Measurements from ENCODE around the gene COPZ1. TPM values are rescaled to one million over a fixed set of nuclear protein-coding genes. Genes with fewer than 3 reads are reported as not detected.

COPZ1 gene
- total RNA-seq, 1 donor from 2014 or later = 137 TPM

GRCh38 chr12:54393743-54394142, 68.8 kb downstream of the COPZ1 start:
- peaks cover 11% of the 10 kb centered on the region for H3K36me3 Mint-ChIP-seq
- DNase-seq (ENCODE audit: low spot score in 2 of 2, unreplicated experiment in 2 of 2) = no peak
- no peaks in the 10 kb centered on the region for H3K9me3 Mint-ChIP-seq
- TF ChIP-seq, protein P1, sequence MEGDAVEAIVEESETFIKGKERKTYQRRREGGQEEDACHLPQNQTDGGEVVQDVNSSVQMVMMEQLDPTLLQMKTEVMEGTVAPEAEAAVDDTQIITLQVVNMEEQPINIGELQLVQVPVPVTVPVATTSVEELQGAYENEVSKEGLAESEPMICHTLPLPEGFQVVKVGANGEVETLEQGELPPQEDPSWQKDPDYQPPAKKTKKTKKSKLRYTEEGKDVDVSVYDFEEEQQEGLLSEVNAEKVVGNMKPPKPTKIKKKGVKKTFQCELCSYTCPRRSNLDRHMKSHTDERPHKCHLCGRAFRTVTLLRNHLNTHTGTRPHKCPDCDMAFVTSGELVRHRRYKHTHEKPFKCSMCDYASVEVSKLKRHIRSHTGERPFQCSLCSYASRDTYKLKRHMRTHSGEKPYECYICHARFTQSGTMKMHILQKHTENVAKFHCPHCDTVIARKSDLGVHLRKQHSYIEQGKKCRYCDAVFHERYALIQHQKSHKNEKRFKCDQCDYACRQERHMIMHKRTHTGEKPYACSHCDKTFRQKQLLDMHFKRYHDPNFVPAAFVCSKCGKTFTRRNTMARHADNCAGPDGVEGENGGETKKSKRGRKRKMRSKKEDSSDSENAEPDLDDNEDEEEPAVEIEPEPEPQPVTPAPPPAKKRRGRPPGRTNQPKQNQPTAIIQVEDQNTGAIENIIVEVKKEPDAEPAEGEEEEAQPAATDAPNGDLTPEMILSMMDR (IDR thresholded peaks at IDR 0.05; ENCODE audit: unreplicated experiment) = no peak
- peaks cover 26% of the 10 kb centered on the region for H3K4me1 Mint-ChIP-seq
- no peak overlapping the region for H3K4me3 Mint-ChIP-seq
- H3K27ac Mint-ChIP-seq = no peak overlapping the region
- H3K27me3 Mint-ChIP-seq (ENCODE audit: low read depth) = no peaks in the 10 kb centered on the region

GRCh38 chr12:54394281-54394719, 69.4 kb downstream of the COPZ1 start:
- Mint-ChIP-seq H3K9me3 (no peaks in the 10 kb centered on the region), H3K27me3 (ENCODE audit: low read depth) (no peaks in the 10 kb centered on the region), H3K4me3 (peak overlapping the region; percentile 5), H3K4me1 (peaks cover 20% of the 10 kb centered on the region), H3K36me3 (peaks cover 12% of the 10 kb centered on the region), H3K27ac (no peak overlapping the region)
- DNase-seq (ENCODE audit: low spot score in 2 of 2, unreplicated experiment in 2 of 2) = peak in 1 of 2 experiments; percentile 61
- TF ChIP-seq, protein P1 (IDR thresholded peaks at IDR 0.05; ENCODE audit: unreplicated experiment) = peak; percentile 91

DNA sequence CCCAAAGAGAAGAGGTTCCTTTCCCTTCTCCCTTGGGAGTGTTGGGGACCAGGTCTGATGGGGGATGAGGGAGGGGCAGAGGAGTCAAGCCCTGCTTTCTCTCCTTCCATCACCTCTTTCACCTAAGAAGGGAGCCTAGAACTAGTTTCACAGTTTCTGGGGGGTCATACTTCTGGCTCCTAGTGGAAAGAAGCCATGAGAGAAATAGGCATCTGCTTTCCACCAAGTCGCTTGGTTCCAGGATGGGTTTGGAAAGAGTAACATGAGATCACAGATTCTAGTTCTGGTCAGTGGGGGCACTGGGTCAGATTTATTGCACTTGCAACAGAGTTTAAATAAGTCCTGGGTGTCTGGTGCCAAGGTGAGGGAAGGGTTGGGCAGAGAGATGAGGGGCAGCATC, 70.1 kb downstream of the COPZ1 start:
- Mint-ChIP-seq H3K27ac (no peak overlapping the region), H3K4me1 (peaks cover 14% of the 10 kb centered on the region), H3K36me3 (peaks cover 12% of the 10 kb centered on the region), H3K4me3 (no peak overlapping the region), H3K9me3 (no peaks in the 10 kb centered on the region), H3K27me3 (ENCODE audit: low read depth) (no peaks in the 10 kb centered on the region)
- TF ChIP-seq, protein P1 (IDR thresholded peaks at IDR 0.05; ENCODE audit: unreplicated experiment) = no peak
- no peak for DNase-seq (ENCODE audit: low spot score in 2 of 2, unreplicated experiment in 2 of 2)

GRCh38 chr12:54395545-54395944, 70.6 kb downstream of the COPZ1 start:
- H3K27me3 Mint-ChIP-seq (ENCODE audit: low read depth) = no peaks in the 10 kb centered on the region

GRCh38 chr12:54397157-54397556, 72.2 kb downstream of the COPZ1 start:
- no peak for DNase-seq (ENCODE audit: low spot score in 2 of 2, unreplicated experiment in 2 of 2)
- peaks cover 26% of the 10 kb centered on the region for H3K36me3 Mint-ChIP-seq
- no peak overlapping the region for H3K27ac Mint-ChIP-seq
- H3K4me1 Mint-ChIP-seq = peaks cover 6% of the 10 kb centered on the region
- no peaks in the 10 kb centered on the region for H3K9me3 Mint-ChIP-seq
- TF ChIP-seq, protein P1 (IDR thresholded peaks at IDR 0.05; ENCODE audit: unreplicated experiment) = no peak
- no peak overlapping the region for H3K4me3 Mint-ChIP-seq
- H3K27me3 Mint-ChIP-seq (ENCODE audit: low read depth) = no peaks in the 10 kb centered on the region

More at GRCh38 chr12:54395545-54395944, 70.6 kb downstream of the COPZ1 start:
- Mint-ChIP-seq H3K36me3 (peaks cover 16% of the 10 kb centered on the region), H3K27ac (no peak overlapping the region), H3K4me3 (no peak overlapping the region), H3K9me3 (no peaks in the 10 kb centered on the region), H3K4me1 (peaks cover 11% of the 10 kb centered on the region)
- no peak for DNase-seq (ENCODE audit: low spot score in 2 of 2, unreplicated experiment in 2 of 2)
- TF ChIP-seq, protein P1 (IDR thresholded peaks at IDR 0.05; ENCODE audit: unreplicated experiment) = no peak

DNA sequence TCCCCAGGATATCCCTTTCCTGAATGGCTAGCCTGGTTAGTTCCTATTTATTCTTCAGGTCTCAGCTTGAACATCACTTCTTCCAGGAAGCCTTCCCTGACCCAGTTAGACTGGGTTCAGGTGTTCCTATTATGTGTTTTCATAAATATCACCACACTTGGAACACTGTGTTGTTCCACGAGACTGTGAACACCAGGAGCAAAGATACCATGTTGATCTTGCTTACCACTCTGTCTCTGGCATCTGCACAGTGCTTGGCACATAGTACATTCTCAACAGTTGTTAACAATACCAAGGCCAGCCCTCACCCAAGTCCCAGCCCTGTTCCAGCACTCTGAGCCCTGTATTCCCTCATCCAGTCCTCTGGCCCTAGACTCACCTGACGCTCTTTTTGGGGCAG, 73.3 kb downstream of the COPZ1 start:
- no peaks in the 10 kb centered on the region for H3K4me1 Mint-ChIP-seq
- H3K27ac Mint-ChIP-seq = no peak overlapping the region
- no peaks in the 10 kb centered on the region for H3K27me3 Mint-ChIP-seq (ENCODE audit: low read depth)
- no peaks in the 10 kb centered on the region for H3K9me3 Mint-ChIP-seq
- TF ChIP-seq, protein P1 (IDR thresholded peaks at IDR 0.05; ENCODE audit: unreplicated experiment) = no peak
- peaks cover 29% of the 10 kb centered on the region for H3K36me3 Mint-ChIP-seq
- no peak for DNase-seq (ENCODE audit: low spot score in 2 of 2, unreplicated experiment in 2 of 2)
- no peak overlapping the region for H3K4me3 Mint-ChIP-seq
